SW 1271 (cell line): ENCODE measurements around the gene RHEB.
"Not testable (repeated sequence)": the region's sequence is repeated elsewhere in the genome, so short reads cannot be mapped to it uniquely, and the experiment has no call there.

Experiments used
- DNase-seq, 2 experiments: peaks; one replicate each; lab custom pipeline; 2025; lab: John Stamatoyannopoulos, UW

RHEB gene

GRCh38 chr7:151529842-151530241, 10.1 kb upstream of the RHEB start:
- no peak for DNase-seq

DNA sequence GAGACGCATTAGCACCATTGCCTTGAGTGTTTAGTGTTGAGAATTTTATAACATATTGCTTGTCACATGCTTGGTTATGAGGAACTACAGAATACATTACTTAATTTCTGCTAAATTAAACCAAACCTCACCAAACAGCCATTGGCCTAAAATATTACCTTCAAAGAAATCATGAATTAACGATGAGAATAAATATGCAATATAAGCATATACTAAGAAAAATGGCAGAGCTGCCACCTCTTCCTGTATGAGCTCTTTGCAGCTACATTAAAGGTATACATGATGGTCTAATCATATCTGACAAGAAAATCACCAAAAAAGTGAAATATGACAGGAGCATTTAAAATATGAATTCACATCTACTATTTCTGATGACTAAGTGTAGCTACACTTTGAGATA, 5.2 kb upstream of the RHEB start:
- DNase-seq: no peak

- no peak for DNase-seq
Measured at GRCh38 chr7:151524331-151524730, 4.6 kb upstream of the RHEB start.

- DNase-seq: peak in 1 of 2 experiments; percentile 42
Measured at GRCh38 chr7:151520419-151521261, 945 bp upstream of the RHEB start.

DNA sequence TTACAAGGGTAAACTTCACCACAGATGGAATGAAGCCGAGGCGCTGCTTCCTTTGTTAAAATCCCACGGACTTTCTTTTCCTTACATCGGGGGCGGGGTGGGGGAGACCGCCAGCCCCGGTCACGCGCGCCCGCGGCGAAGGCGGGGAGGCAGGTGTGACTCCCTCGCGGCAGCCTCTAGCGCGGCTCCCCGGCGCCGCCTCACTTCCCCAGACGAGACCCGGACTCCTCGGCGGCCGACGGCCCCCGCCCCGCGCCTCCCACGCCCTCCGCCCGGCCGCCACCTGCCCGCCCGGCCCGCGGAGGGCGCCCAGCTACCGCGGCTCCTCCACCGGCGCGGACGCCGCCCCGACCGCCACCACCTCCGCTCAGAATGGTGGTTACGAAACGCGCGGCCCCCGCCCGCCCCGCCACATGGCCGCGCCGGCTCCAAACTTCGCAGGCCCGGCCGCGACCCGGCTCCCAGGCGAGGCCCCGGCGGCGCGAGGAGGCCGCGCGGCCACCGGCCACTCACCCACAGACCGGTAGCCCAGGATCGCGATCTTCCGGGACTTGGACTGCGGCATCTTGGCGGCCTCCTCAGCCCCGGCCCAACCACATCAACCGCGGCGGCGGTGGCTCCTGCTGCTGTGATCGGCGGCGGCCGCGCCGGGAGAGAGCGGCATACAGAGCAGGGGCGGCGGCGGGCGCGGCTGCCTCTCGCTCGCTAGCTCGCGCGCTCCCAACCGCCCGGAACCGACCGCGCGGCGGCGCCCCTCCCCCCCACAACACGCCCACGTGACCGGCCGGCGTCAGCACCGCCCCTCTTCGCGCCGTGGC, 539 bp downstream of the RHEB start:
- not testable (repeated sequence) for DNase-seq

GRCh38 chr7:151518105-151518946, 1.4 kb downstream of the RHEB start:
- peak in 1 of 2 experiments; percentile 21 for DNase-seq

- DNase-seq: no peak
Measured at GRCh38 chr7:151517601-151518104, 2.0 kb downstream of the RHEB start.

DNA sequence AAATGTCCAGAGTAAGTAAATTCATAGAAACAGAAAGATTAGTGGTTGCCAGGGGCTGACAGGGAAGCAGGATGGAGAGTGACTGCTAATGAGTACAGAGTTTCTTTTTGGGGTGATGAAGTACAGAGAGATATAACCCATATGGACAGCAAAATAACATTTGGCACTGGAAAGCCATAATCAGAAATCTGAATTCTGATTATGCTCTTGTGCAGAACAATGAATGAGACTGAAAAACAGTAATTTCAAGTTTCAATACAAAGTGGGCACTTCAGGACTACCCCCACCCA, 4.5 kb downstream of the RHEB start:
- no peak for DNase-seq

- DNase-seq: no peak
Measured at GRCh38 chr7:151514461-151515275, 5.0 kb downstream of the RHEB start.

DNA sequence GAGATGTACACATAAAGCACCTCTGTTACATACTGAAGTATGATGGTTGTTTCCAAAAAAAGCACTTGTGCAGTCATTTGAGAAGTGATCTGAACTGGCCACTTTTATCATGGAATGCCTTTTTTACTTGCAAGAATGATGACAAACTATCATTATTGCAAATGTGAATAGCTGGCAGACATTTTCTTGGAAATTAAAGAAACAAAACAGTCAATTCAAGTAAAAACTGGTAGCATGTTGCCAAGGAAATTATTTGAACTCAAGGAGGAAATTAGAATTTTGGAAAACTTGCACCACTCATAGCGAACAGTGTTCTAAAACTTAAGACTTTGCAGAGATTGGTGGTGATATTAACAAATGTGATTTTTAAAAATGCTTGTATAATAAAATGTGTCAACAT, 6.6 kb downstream of the RHEB start:
- no peak for DNase-seq

- DNase-seq: no peak
Measured at GRCh38 chr7:151512353-151512752, 7.3 kb downstream of the RHEB start.

- no peak for DNase-seq
Measured at GRCh38 chr7:151511946-151512345, 7.7 kb downstream of the RHEB start.

DNA sequence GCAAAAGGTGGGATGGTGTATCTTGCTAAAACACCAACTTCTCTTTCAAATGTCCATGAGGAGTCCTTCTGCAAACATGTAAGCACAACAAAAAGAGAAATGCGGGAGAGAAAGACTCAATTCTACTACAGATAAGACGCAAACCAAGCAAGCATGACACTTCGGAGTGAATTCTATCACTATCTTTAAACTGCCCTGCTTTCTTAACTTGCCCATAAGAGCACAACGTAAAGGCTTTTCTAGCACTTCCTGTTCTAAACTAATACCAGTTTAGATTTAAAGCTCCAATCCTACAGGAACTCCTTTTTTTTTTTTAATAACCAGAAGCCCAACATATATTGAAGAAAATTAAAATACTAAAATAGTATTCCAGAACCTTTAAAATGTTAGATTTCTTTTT, 8.4 kb downstream of the RHEB start:
- DNase-seq: no peak

GRCh38 chr7:151509670-151510333, 9.9 kb downstream of the RHEB start:
- DNase-seq: no peak

DNA sequence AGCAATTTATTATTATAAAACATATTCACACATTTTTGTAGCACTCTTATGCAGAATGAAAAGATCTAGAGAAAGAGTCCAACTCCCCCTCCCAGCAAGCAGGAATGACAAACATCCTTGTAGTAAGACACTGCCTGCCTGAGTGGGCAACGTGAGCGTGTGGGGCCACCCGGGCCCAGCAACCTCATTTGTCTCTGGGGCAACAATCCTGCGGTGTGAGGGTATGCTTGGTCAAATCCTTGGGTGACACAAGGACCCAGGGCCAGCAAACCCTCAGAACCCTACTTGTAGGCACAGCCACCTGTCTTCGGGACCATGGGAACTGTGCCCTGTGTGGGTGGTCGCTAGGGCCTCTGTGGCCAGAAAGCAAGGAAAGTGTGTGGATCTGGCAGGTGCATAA, 10.7 kb downstream of the RHEB start:
- DNase-seq: no peak

DNA sequence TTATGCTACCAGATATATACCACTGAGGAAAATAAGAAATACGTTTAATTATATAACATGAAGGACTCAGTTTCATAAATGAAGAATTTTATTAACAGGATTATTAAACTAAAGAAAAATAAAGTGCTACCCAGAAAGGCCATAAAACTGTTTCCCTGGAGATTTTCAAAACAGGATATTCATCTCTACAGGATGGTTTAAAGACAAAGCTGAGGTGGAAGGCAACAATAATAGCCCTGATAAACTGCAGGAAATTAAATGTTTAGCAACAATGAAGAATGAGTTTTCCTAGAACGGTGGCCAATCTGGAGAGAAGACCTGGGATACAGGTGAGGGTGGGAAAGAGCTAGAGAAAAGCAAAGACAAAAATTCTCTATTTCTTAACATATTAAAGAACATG, 11.9 kb downstream of the RHEB start:
- DNase-seq: no peak

- no peak for DNase-seq
Measured at GRCh38 chr7:151506901-151507382, 12.8 kb downstream of the RHEB start.

- DNase-seq: no peak
Measured at GRCh38 chr7:151505836-151506468, 13.7 kb downstream of the RHEB start.

DNA sequence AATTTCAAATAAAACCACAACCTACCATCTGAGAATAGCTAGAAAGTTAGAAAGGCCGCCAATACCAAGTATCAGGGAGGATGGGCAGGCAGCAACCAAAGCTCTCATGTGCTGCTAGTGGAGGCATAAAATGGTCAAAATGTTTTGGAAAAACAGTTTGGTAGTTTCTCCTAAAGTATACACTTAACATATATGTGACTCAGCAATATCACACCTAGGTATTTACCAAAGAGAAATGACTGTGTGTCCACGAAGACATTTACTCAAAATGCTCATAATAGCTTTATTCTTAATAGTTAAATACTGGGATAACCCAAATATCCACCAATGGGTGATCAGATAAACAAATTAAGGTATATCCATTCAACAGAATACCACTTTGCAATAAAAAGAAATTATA, 14.3 kb downstream of the RHEB start:
- no peak for DNase-seq

DNA sequence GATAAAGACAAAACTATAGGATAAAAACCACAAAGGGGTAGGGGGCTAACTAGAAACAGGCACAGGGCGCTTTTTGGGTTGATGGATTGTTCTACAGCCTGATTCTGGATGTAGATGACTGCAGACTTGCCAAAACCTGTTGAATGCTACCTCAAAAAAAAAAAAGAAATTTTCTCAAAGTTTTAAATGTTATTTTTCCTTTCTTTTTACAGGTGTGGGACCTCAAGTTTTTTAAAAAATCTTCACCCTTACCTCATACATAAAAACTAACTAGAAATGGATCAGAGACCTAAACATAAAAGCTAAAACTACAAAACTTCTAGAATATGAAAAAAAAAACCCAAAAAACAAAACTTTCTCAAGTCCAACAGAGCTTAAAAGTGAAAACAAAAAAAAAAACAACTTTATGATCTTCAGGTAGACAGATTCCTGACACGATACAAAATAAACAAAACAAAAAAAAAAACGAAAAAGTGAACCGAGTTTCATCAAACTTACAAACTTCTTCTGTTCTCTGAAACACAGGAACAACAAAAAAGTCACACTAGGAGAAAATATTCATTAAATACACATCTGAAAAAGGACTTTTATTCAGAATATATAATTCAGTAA, 14.9 kb downstream of the RHEB start:
- no peak for DNase-seq
